HG03045 (cell line): Measurements from ENCODE around the gene EBLN1.

Experiments used
- ATAC-seq: cut with Tn5 transposase; IDR thresholded peaks from one replicate; pipeline ENCODE4 v1.9.1; 2021; ENCODE audit warnings: mild to moderate bottlenecking, moderate library complexity; ENCODE audit not compliant: unreplicated experiment

The EBLN1 gene

DNA sequence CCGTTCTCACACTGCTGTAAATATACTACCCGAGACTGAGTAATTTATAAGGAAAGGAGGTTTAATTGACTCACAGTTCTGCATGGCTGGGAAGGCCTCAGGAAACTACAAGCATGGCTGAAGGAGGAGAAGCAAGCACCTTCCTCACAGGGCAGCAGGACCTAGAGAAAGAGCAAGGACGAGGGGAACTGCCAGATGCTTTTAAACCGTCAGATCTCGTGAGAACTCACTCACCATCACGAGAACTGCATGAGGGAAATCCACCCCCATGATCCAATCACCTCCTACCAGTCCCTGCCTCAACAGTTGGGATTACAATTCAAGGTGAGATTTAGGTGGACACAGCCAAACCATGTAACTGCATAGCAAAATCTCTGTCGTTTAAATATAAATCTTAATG, at the start of gene EBLN1:
EBLN1 (minus strand) TSS at position 174 of the 400 bp plus-strand sequence. CDS start 8,032 bp downstream, outside the sequence.
- ATAC-seq, result no peak

DNA sequence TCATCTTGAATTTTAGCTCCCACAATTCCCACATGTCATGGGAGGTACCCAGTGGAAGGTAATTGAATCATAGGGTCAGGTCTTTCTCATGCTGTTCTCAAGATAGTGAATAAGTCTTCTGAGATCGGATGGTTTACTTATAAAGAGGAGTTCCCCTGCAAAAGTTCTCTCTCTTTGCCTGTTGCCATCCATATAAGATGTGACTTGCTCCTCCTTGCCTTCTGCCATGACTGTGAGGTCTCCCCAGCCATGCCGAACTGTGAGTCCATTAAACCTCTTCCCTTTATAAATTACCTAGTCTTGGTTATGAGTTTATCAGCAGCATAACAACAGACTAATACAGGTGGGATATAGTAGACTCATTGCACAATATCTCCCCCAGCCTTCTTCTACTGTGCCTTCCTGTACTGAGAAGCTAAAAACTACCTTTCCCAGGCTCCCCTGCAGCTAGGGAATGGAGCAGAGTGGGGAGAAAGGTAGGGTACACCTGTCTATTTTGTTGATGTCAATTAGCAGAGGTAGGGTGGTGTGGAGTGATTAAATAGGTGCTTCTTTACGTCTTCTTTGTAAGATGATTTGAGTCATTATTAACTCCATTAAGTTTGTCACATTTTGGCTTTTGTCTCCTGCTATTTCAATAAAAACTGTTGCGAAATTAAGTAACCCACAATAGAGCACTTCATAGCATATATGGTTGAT, 48.2 kb upstream of the EBLN1 start:
- no peak for ATAC-seq

DNA sequence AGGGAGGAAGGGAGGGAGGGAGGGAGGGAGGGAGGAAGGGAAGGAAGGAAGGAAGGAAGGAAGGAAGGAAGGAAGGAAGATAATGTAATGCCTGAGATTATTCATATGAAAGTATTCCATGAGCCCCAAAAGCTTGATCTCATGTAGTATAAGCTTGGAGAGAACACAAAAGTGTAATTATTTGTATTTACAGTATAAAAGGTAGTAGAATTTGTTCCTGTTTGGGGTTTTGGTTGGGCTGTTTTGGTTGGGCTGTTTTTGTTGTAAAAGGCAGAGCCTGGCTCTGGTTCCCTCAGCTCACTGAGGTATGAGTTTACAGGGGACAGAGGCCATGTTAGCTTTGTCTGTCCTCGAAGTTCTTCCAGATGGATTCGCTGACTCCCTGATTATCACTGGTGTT, 45.3 kb upstream of the EBLN1 start:
- no peak for ATAC-seq

DNA sequence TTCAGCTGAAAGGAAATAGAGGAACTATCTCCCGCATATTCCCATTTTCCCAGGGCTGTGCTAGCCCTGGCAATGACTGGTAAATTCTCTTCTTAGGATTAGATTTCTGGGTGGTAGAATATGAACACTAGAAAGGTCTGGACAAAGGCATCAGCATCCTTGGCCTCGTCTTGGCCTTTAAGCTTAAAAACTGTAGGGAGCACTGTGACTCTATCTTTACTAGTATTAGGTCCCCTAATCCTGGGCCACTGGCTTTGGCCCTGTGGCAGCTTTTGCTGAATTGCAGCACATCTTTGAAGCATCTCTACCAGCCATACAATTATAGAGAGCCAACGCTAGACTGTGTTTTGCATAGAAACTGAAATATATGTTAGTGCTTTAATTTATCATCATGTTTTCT, 41.5 kb upstream of the EBLN1 start:
- ATAC-seq, result no peak

DNA sequence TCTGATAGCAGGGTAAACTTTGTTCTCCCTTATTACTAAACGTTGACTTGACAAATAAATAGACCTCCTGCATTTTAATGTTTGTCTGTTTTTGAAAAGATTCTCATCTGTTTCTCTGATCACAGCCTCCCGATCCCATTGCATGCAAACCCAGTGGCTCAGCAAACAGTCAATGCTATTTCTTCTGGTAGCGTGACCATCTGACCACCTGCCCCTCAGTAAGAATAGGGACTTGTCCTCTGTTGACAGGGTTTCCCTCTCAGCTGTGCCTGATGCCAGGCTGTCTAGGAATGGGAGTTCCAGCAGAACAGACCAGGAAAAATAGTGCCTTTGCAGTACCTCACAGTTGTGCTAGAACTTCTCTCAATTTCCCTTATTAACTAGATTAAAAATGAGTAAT, 40.7 kb upstream of the EBLN1 start:
- ATAC-seq, result no peak

DNA sequence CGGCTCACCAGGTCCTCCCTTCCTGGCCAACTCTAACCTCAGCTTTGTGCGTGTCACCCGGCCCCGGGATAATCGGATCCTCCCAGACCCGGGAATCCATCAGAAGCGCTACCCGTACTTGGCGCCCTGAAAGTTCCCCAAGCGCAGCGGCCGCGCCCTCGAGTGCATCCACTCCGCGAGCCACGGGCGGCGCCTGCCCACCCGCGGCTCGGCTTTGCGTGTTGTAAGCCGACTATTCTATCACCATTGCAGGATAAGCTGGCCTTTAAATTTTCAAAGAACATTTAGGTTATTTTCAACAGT, 35.7 kb upstream of the EBLN1 start:
- ATAC-seq, result no peak

DNA sequence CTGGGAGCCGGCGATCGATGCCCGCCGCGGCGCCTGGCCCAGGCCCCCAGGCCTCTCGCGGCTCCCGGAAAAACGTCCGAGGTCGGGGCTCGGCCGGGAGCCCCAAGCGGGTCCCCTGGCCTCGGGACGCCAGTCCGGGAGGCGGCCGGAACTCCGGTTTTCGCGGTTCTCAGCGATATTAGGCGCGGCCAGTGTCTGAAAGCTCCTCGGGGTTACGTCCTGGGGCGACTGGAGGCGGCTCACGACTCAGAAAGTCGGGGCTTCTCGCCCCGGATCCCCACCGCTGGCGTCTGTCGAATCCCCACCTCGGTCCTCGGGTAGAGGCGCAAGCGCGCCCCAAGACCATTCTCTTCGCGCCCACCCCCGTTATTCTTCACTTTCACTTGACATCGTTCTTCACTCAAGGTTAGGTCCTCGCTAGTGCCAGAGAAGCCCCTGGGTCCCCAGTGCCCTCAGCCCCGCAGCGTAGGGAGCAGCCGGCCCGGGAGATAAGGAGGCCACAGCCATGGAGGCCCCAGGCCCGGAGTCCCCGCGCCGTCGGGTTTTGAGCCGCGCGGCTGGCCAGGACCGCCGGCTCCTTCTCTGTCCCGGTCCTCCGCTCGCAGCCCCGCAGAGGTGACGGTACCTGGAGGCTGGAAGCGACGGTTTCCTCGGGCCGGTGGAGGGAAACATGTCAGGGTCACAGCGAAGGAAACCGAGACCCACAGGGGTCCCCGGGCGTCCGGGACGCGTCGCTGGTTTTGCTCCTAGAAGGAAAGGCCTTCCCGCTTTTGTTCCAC, 35.2 kb upstream of the EBLN1 start:
- ATAC-seq, result peak; percentile 8

DNA sequence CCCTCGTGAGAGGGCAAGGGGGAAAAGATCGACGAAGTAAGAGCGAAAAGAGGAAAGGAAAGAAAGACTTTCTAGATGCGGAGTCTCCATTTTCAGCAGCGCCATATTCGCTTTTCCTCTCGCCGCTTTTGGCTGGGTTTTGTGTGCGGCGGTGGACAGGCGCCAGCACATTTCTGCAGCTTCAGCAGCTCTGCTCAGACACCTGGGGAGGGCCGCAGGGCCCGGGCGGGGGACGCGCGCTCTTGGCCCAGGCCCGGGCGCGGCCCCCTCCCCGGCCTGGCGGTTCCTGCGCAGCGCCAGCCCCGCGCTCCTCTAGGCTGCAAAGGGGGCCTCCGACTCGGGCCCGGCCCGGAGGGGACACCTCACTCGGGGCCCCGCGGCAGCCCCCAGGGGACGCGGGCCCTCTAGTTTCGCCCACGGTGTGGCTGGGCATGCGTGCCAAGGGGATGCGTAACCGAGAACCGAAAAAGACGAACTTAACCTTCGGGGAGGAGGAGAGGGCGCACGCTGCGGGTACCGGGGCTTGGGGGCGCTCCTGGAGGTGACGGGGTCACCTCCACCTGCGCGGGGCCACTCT, 34.5 kb upstream of the EBLN1 start:
- ATAC-seq, result peak; percentile 62

DNA sequence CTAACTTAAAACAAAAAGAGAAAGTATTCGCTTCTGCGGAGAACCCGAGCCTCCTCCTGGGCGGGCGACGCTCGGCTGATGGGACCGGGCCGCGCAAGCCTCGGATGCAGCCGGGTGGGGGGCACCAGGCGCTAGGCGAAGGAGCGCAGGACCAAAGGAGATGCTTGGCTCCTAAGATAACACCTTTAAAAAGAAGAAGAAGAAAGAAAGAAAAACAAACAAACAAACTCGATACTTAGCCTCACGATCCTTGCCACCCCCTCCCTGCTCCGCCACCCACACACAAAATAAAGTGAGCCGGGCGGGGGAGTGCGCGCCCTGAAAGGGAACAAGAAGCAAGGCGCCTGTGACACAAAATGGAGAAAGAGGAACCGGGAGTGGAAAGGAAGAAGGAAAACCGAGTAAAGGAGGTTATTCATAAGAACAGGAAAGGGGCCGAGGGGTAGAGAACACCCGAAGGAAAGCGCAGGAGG, 34.0 kb upstream of the EBLN1 start:
- peak; percentile 49 for ATAC-seq

DNA sequence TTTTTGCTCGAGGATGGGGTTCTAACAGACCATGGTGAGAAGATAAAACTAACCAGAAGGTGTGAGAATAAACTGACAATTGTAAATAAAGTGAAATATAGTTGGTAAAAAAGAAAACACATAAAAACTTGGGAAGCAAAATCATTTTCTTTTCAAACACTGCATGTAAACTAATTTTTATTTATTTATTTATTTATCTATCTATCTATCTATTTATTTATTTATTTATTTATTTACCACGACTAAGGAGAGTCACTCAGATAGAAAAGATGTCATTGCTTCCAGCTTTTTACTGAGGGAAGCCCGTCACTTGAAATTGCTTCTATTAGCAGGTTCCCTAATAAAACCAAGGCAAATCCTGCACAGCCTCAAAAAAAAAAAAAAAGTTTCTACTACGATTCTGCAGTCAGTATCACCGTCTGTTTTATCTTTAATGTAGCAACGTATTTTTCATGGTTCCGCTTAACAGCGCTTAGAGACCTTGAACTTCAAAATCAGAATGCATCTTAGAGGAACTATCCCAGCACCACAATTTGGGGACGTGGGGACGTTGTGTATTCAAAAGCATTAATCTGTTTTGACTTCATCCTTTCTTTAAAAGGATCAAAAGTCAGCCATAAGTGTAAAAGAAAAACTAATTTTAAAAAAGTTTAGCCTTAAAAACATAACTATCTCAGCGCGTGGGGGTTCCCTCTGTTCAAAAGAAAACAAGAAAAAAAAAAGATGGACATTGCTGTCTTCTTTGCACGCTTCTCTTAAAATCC, 33.3 kb upstream of the EBLN1 start:
- ATAC-seq, result no peak

DNA sequence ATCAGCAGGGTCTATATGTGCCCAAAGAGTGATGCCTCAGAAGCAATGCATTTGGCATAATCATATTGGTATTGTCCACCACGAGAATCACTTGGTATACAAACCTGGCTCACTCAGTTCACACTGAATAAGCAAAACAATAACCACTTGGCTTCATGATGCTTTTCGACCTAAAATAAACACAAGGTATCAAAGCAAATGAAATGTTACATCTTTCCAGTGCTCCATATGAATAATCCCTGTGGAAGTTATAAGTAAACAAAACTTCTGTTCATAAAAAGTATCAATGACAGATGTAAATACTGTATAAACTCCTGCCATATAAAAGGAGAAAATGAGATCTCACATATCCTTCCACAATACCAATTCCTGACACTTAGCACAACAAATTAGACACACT, 29.8 kb upstream of the EBLN1 start:
- ATAC-seq, result no peak

DNA sequence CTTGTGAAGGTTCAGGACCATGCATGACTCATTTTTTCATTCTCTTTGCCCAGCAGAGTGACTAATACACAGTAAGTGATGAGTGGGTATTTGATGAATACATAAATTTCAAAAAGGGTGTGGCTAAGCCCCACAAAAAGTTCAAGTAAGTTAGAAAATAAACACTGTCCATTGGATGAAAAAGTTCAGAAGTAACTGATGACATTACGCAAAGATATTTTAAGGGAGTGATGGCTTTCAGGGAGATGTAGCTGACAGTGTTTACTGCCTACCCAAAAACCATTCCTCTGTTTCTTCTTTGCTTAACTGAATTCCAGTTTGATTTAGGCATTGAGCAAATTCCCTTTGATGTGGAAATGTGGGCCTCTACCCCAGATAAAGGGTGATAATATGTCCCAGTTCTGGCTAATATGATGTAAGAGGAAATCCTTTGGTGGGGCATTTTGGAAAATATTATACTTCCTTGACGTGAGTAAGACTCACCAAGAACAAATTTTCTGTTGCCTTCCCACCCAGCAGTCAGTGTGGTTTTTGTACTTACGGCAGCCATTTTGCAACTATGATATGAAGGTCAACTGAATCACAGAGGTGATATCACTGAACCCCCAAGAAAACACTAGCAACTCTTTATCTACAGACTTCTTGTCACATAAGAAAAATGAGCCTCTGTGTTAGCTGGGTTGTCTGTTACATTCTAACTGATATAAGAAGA, 29.0 kb upstream of the EBLN1 start:
- no peak for ATAC-seq

DNA sequence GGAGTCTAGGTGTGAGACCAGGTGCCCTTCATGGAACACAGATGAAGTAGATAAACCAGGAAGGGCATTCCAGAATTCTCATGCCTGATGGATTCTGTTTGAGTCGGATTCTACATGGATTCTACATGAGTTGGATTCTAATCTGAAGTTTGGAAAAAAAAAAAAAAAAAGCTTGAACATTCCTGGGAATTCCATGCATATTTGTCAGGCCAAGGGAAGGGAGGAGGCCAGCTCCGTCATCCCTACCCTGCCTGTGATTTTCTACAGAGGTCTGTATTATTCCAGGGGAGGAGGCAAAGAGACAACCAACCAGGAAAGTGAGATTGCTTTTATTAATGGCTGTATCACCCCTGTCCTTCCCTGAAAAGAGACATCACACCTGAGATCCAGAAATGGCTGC, 27.8 kb upstream of the EBLN1 start:
- ATAC-seq, result no peak

DNA sequence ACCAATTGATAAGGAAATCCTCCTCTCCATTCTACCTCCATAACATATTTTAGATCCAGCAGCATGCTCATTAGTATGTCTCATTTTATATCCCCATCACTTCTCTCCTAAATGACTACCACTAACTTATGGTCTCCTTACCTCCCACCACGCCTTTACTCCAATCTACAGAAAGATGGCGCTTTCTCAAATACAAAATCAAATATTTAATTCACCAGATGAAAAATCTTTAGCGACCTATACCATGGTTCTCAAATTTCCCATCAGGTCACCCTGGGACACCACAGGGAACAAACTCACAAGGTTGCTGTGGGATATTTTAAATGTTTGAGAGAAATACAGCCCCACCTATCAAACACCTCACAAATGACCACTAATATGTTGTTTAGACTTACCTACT, 27.0 kb upstream of the EBLN1 start:
- ATAC-seq, result no peak

DNA sequence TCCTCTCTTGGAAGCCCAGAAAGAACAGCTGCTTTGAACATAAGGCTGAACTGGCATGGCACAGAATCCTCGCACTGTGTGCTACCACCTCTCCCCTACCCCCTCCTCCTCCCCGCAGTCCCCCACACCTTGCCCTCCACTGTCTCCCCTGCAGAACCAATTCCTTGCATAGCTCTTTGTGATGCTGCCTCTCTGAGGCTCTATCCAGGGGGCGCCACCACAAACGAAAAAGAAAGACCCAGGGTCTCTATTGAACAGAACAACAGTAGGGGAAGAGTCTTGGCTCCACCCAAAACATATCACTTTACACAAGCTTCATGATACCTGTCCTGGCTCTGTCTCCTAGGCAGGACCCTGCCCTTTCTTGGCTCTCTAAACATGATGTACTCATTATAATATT, 26.2 kb upstream of the EBLN1 start:
- no peak for ATAC-seq

DNA sequence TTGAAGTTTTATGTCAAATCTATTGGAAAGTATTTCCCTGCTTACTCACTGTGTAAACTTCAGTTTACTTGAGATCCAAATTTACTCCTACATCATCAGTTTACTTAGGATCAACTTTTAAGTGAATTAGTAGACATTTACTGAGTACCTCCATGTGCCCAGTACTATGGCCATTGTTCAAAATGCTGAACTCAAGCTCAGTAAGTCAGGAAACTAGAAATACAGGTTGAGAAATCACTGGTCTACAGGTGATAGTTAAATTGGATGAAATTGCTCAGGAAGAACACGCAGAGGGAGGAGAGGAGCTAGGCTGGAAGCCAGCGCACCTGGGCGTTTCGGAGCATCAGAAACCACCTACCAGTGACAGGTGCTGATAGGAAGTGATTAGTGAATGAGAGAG, 25.5 kb upstream of the EBLN1 start:
- no peak for ATAC-seq

DNA sequence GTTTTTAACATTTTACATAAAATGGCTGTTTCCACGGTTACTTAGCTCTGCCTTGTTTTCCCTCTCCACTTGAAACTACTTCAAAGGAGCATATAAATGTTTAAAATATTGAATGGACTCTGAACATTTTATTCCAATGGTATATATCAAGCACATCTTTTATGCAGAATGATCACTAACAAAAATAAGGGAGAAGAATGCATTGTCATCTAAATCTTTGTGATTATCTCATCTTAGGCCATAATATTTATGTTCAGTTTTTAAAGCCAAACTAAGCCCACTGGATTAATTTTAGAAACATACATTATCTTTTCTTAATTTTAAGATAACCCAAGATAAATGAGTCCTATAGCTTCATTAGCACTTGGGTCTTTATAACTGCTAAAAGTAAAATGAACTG, 13.4 kb upstream of the EBLN1 start:
- no peak for ATAC-seq

DNA sequence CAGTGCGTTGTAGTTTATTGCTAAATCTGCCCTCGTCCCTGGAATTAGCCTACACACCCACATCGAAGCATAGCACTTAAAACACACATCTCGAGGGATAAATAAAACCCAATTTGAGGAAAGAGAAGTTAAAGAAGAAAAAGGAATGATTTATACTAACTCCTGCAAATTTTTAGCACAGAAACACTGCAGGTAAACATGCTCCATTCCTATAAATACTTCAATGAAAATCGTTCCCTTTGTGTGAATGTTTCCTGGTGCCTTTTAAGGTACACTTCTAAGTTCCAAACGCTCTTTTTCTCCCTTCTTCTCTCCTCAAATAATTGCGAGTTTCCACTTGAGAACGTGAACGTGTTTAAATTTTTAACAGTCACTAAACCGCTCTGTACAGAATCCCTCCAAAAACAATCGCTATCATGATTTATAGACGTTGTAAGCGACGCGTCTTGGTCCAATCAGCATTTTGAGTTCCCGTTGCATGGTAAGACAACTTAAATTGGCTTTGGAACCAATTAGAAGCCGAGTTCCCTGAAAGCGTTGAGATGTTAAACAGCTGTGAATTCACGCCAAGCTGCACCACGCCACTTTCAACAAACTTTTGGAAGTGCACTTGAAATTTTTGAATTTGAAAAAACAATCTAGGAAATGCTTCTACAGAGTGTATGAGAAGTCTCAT, 12.5 kb upstream of the EBLN1 start:
- ATAC-seq, result no peak

DNA sequence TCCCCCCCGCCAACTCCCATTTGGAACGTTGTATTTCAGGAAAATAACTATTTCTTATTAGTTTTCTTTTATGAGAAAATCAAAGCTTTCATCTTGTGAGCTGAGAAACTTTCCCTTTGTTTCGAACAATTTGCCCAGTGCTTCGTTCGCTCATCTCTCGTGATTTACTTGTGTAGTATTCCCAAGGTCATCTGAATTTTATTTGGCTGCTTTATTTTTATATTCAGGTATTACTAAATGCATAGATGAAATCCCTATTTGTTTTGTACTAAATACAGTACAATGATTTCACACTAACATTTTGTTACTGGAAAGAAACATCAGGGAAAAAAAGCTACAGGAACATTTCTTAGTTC, 12.0 kb upstream of the EBLN1 start:
- no peak for ATAC-seq
